ENCODE results near the gene CDADC1. TPM values are rescaled to one million over a fixed set of nuclear protein-coding genes. Genes with fewer than 3 reads are reported as not detected.

The CDADC1 gene
- total RNA-seq = 2.4 and 4.6 TPM in 2 replicates

DNA sequence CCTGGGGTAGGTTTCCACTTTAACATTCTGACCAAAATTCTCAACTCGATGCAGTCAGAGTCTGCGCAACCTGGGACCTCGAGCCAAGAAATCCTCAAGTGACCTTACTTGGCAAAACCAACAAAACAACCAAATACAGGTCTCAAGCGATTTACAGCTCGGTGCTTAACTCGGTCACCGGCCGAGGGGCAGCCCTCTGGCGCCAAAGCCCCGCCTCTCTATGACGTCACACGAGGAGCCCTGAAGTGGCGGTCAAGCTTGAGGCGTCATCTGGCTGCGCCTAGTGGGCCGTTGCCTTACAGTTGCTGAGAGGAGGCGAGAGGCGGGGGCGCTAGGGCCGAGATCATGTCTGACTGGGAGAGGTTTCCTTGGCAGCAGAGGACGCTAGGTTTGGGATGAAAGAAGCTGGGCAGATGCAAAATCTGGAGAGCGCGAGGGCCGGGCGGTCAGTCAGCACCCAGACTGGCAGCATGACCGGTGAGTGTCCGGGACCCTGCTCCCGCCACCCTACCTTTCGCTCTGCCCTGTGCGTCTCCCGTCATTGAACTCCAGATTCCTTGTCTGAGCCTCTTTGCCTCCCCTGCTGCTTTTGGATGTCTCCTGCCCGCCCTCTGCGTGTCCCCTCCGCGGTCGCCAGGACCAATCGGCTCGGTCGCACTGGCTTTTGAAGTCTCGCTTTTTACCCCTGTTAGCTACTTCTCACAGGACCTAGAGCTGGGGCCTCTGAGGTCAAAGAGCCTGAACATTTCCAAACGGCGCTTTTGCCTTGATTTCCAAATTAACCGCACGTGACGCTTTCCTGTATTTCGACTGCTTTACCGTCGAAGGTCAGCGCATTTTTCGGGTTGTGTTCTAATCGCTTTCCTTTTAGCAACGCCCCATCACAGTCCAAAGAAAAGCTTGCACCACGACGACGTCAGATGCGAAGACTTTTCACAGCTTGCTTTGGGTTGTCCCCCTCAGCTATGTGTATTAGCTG lies at the start of gene CDADC1:
TSS of gene CDADC1 (plus strand) at position 283 of the 979 bp plus-strand sequence. CDS start at position 396, 113 bp downstream.

DNA sequence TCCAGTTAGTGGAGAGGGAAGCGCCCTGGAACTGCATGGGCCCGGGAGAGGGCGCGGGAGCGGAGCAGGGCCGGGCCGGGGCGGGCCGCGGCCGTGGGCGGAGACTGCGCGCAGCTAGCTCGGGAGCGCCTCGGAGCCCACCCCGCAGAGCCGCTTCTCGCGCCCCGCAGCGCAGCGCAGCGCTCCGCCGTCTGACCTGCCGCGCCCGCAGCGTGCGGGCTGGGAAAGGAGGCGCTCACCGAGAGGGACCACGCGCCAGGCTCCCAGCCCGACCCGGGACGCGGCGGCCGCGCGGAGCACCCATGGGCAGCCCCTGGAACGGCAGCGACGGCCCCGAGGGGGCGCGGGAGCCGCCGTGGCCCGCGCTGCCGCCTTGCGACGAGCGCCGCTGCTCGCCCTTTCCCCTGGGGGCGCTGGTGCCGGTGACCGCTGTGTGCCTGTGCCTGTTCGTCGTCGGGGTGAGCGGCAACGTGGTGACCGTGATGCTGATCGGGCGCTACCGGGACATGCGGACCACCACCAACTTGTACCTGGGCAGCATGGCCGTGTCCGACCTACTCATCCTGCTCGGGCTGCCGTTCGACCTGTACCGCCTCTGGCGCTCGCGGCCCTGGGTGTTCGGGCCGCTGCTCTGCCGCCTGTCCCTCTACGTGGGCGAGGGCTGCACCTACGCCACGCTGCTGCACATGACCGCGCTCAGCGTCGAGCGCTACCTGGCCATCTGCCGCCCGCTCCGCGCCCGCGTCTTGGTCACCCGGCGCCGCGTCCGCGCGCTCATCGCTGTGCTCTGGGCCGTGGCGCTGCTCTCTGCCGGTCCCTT lies 27.5 kb upstream of the CDADC1 start, which contains the start of gene MLNR:
TSS of gene MLNR (plus strand) at position 303 of the 820 bp plus-strand sequence. CDS start at position 303, 0 bp downstream.

Other genes starting within 250 kb of the CDADC1 start
- not detected in 2 replicates for gene MLNR, start 27.6 kb upstream of the CDADC1 start, total RNA-seq
- gene CAB39L, start 196.1 kb downstream of the CDADC1 start, total RNA-seq = 4.4 and 6.7 TPM in 2 replicates
- gene SETDB2, start 196.3 kb downstream of the CDADC1 start, total RNA-seq = 3.1 and 4.0 TPM in 2 replicates
- gene PHF11, start 248.0 kb downstream of the CDADC1 start, total RNA-seq = 6.6 and 7.2 TPM in 2 replicates

Data from endothelial cell of coronary artery (primary cell).